ENCODE results near the gene RHAG.

GRCh38 chr6:49635480-49635879 is 1.2 kb downstream of the RHAG start:
- TF ChIP-seq, protein P1, sequence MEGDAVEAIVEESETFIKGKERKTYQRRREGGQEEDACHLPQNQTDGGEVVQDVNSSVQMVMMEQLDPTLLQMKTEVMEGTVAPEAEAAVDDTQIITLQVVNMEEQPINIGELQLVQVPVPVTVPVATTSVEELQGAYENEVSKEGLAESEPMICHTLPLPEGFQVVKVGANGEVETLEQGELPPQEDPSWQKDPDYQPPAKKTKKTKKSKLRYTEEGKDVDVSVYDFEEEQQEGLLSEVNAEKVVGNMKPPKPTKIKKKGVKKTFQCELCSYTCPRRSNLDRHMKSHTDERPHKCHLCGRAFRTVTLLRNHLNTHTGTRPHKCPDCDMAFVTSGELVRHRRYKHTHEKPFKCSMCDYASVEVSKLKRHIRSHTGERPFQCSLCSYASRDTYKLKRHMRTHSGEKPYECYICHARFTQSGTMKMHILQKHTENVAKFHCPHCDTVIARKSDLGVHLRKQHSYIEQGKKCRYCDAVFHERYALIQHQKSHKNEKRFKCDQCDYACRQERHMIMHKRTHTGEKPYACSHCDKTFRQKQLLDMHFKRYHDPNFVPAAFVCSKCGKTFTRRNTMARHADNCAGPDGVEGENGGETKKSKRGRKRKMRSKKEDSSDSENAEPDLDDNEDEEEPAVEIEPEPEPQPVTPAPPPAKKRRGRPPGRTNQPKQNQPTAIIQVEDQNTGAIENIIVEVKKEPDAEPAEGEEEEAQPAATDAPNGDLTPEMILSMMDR (conservative IDR thresholded peaks at IDR 0.05; ENCODE audit: low read depth, low read length), result no peak
- no peak for TF ChIP-seq EZH2phosphoT487 (IDR thresholded peaks at IDR 0.05; ENCODE audit: borderline replicate concordance, low read length)

Measured in PC-3 (cell line).